Mammary epithelial cell (primary cell): ENCODE measurements around the gene COL12A1.

ENCODE experiments used
- EZH2 ChIP-seq: IDR thresholded peaks from 2 replicates; pipeline ENCODE4 v1.6.1; 2012; ENCODE audit warnings: low read length, inconsistent platforms, borderline replicate concordance
- TF ChIP-seq, protein P1 (sequence below), 2 donors: IDR thresholded peaks in 1 of 2; conservative IDR thresholded peaks in 1 of 2; 2 replicates each; pipeline ENCODE4 v1.5.1; 2011 to 2012; ENCODE audit warnings: inconsistent platforms in 2 of 2, low read length in 2 of 2, mild to moderate bottlenecking in 2 of 2, control low read depth in 1 of 2, low read depth in 1 of 2; ENCODE audit not compliant: insufficient read depth in 1 of 2; ENCODE audit errors: extremely low read depth in 1 of 2

DNA sequence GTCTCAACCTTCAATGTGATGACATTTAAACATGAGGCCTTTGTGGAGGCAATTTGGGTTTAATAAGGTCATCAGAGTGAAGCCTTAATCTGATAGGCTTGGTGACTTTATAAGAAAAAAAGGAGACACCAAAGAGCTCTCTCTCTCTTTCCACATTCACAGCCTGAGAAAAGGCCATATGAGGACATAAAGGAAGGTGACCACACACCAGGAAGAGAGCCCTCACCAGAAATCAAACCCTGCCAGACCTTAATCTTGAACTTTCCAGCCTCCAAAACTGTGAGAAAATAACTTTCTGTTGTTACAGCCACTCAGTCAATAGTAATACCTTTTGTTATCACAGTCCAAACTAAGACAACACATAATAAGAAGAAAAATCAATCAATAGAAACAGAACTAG is 47.7 kb downstream of the COL12A1 start:
- no peak for TF ChIP-seq EZH2
- TF ChIP-seq, protein P1, sequence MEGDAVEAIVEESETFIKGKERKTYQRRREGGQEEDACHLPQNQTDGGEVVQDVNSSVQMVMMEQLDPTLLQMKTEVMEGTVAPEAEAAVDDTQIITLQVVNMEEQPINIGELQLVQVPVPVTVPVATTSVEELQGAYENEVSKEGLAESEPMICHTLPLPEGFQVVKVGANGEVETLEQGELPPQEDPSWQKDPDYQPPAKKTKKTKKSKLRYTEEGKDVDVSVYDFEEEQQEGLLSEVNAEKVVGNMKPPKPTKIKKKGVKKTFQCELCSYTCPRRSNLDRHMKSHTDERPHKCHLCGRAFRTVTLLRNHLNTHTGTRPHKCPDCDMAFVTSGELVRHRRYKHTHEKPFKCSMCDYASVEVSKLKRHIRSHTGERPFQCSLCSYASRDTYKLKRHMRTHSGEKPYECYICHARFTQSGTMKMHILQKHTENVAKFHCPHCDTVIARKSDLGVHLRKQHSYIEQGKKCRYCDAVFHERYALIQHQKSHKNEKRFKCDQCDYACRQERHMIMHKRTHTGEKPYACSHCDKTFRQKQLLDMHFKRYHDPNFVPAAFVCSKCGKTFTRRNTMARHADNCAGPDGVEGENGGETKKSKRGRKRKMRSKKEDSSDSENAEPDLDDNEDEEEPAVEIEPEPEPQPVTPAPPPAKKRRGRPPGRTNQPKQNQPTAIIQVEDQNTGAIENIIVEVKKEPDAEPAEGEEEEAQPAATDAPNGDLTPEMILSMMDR (conservative IDR thresholded peaks at IDR 0.05 in 1 of 2, IDR thresholded peaks at IDR 0.05 in 1 of 2; ENCODE audit: extremely low read depth in 1 of 2, insufficient read depth in 1 of 2, low read depth in 1 of 2, low read length in 2 of 2) = no peak
